Astrocyte (in vitro differentiated cells and primary cell): ENCODE data around the gene ZEB2. TPM values are rescaled to one million over a fixed set of nuclear protein-coding genes. Genes with fewer than 3 reads are reported as not detected.

Experiments used
- DNase-seq: peaks from one replicate; pipeline ENCODE4 v3.0.0-alpha.2; 2010; ENCODE audit warnings: low read depth
- FAIRE-seq: peaks from 2 replicates; lab custom pipeline; 2011; peaks lifted over from hg19 to GRCh38; lab: Jason Lieb, UNC
- H2AFZ ChIP-seq: 2 replicates; pipeline ENCODE4 v1.6.0; 2012; ENCODE audit warnings: low read depth, low read length, inconsistent platforms
- H3K27ac ChIP-seq: 2 replicates; pipeline ENCODE4 v1.5.1; 2011; ENCODE audit warnings: low read depth, low read length, inconsistent platforms
- H3K27me3 ChIP-seq: 2 replicates; pipeline ENCODE4 v1.6.0; 2011; ENCODE audit warnings: low read length, inconsistent platforms; ENCODE audit not compliant: insufficient read depth
- H3K36me3 ChIP-seq: 2 replicates; pipeline ENCODE4 v1.5.1; 2011; ENCODE audit warnings: low read length, inconsistent platforms; ENCODE audit not compliant: insufficient read depth
- H3K4me1 ChIP-seq: 2 replicates; pipeline ENCODE4 v1.5.1; 2011; ENCODE audit warnings: low read length, inconsistent platforms; ENCODE audit not compliant: insufficient read depth
- H3K4me2 ChIP-seq: 2 replicates; pipeline ENCODE4 v1.6.0; 2012; ENCODE audit warnings: low read length, inconsistent platforms
- H3K4me3 ChIP-seq: 2 replicates; pipeline ENCODE4 v1.5.1; 2011; ENCODE audit warnings: low read depth, mild to moderate bottlenecking, low read length, inconsistent platforms; ENCODE audit not compliant: insufficient read depth
- H3K79me2 ChIP-seq: 2 replicates; pipeline ENCODE4 v1.6.0; 2012; ENCODE audit warnings: mild to moderate bottlenecking, low read length, inconsistent platforms; ENCODE audit not compliant: insufficient read depth
- H3K9ac ChIP-seq: 2 replicates; pipeline ENCODE4 v1.6.0; 2012; ENCODE audit warnings: mild to moderate bottlenecking, low read length, inconsistent platforms
- H3K9me3 ChIP-seq: 2 replicates; pipeline ENCODE4 v1.5.1; 2012; ENCODE audit warnings: low read depth, mild to moderate bottlenecking, low read length, inconsistent platforms; ENCODE audit not compliant: insufficient read depth
- H4K20me1 ChIP-seq: 2 replicates; pipeline ENCODE4 v1.6.0; 2012; ENCODE audit warnings: low read length, inconsistent platforms; ENCODE audit not compliant: insufficient read depth
- H3K27ac Mint-ChIP-seq: one replicate; pipeline ENCODE4 v1.8.0; 2021; ENCODE audit warnings: mild to moderate bottlenecking, mixed read lengths; ENCODE audit not compliant: unreplicated experiment
- H3K27me3 Mint-ChIP-seq: one replicate; pipeline ENCODE4 v1.8.0; 2021; ENCODE audit warnings: low read depth, mixed read lengths; ENCODE audit not compliant: unreplicated experiment
- H3K36me3 Mint-ChIP-seq: one replicate; pipeline ENCODE4 v1.8.0; 2021; ENCODE audit warnings: low read depth, mixed read lengths; ENCODE audit not compliant: unreplicated experiment
- H3K4me1 Mint-ChIP-seq: one replicate; pipeline ENCODE4 v1.8.0; 2021; ENCODE audit warnings: low read depth, mixed read lengths; ENCODE audit not compliant: unreplicated experiment
- H3K4me3 Mint-ChIP-seq: one replicate; pipeline ENCODE4 v1.8.0; 2021; ENCODE audit warnings: mild to moderate bottlenecking, moderate library complexity, mixed read lengths; ENCODE audit not compliant: unreplicated experiment
- H3K9me3 Mint-ChIP-seq: one replicate; pipeline ENCODE4 v1.8.0; 2021; ENCODE audit warnings: mild to moderate bottlenecking, mixed read lengths; ENCODE audit not compliant: unreplicated experiment
- CTCF ChIP-seq: IDR thresholded peaks from 2 replicates; pipeline ENCODE4 v1.5.1; 2011; ENCODE audit warnings: low read depth, mild to moderate bottlenecking, inconsistent platforms, low read length, moderate library complexity; ENCODE audit not compliant: insufficient read depth
- EZH2 ChIP-seq: IDR thresholded peaks from 2 replicates; pipeline ENCODE4 v1.6.1; 2012; ENCODE audit warnings: mild to moderate bottlenecking, low read length, inconsistent platforms; ENCODE audit not compliant: insufficient read depth
- total RNA-seq: library from RNA; stranded (reverse); gene quantifications from 2 replicates; pipeline ENCODE4 v1.2.1, GENCODE V29; 2021

The ZEB2 gene
- total RNA-seq, 1 donor from 2014 or later, result 84.9 TPM

- Histone ChIP-seq H3K27ac (no peak overlapping the region), H2AFZ (no peak overlapping the region), H3K4me3 (no peak overlapping the region), H3K27me3 (no peaks in the 10 kb centered on the region), H3K4me2 (no peak overlapping the region), H3K79me2 (no peaks in the 10 kb centered on the region), H3K36me3 (no peaks in the 10 kb centered on the region), H4K20me1 (no peaks in the 10 kb centered on the region), H3K9me3 (no peaks in the 10 kb centered on the region), H3K4me1 (no peaks in the 10 kb centered on the region), H3K9ac (no peak overlapping the region)
- no peak for FAIRE-seq
- DNase-seq, result no peak
- no peak overlapping the region for H3K27ac Mint-ChIP-seq
- no peaks in the 10 kb centered on the region for H3K27me3 Mint-ChIP-seq
- TF ChIP-seq CTCF, result no peak
- TF ChIP-seq EZH2, result no peak
- H3K4me1 Mint-ChIP-seq, result no peaks in the 10 kb centered on the region
- no peak overlapping the region for H3K4me3 Mint-ChIP-seq
- H3K9me3 Mint-ChIP-seq, result peaks cover 3% of the 10 kb centered on the region
- H3K36me3 Mint-ChIP-seq, result no peaks in the 10 kb centered on the region
Observed at GRCh38 chr2:144560251-144560650, 40.3 kb upstream of the ZEB2 start.

GRCh38 chr2:144559681-144560080, 39.8 kb upstream of the ZEB2 start:
- no peak for FAIRE-seq
- H3K9me3 ChIP-seq, result no peaks in the 10 kb centered on the region
- no peak overlapping the region for H3K4me3 ChIP-seq
- Mint-ChIP-seq H3K36me3 (no peaks in the 10 kb centered on the region), H3K27me3 (no peaks in the 10 kb centered on the region), H3K4me3 (no peak overlapping the region), H3K9me3 (peaks cover 3% of the 10 kb centered on the region), H3K4me1 (no peaks in the 10 kb centered on the region), H3K27ac (no peak overlapping the region)
- no peak overlapping the region for H3K9ac ChIP-seq
- H3K79me2 ChIP-seq, result no peaks in the 10 kb centered on the region
- H3K27ac ChIP-seq, result no peak overlapping the region
- DNase-seq, result no peak
- H2AFZ ChIP-seq, result no peak overlapping the region
- TF ChIP-seq EZH2 (no peak), CTCF (no peak)
- no peaks in the 10 kb centered on the region for H3K36me3 ChIP-seq
- no peaks in the 10 kb centered on the region for H4K20me1 ChIP-seq
- no peak overlapping the region for H3K4me2 ChIP-seq
- H3K27me3 ChIP-seq, result no peaks in the 10 kb centered on the region
- no peaks in the 10 kb centered on the region for H3K4me1 ChIP-seq

GRCh38 chr2:144559242-144559641, 39.3 kb upstream of the ZEB2 start:
- FAIRE-seq (no peak), DNase-seq (no peak)
- no peaks in the 10 kb centered on the region for H3K27me3 Mint-ChIP-seq
- TF ChIP-seq CTCF (no peak), EZH2 (no peak)
- no peaks in the 10 kb centered on the region for H3K9me3 ChIP-seq
- no peaks in the 10 kb centered on the region for H4K20me1 ChIP-seq
- H3K4me3 ChIP-seq, result no peak overlapping the region
- no peaks in the 10 kb centered on the region for H3K36me3 ChIP-seq
- H3K4me2 ChIP-seq, result no peak overlapping the region
- H3K4me1 Mint-ChIP-seq, result no peaks in the 10 kb centered on the region
- H3K36me3 Mint-ChIP-seq, result no peaks in the 10 kb centered on the region
- H3K27ac Mint-ChIP-seq, result no peak overlapping the region
- H2AFZ ChIP-seq, result no peak overlapping the region
- no peak overlapping the region for H3K4me3 Mint-ChIP-seq
- no peak overlapping the region for H3K27ac ChIP-seq
- no peaks in the 10 kb centered on the region for H3K79me2 ChIP-seq
- H3K27me3 ChIP-seq, result no peaks in the 10 kb centered on the region
- H3K9ac ChIP-seq, result no peak overlapping the region
- H3K4me1 ChIP-seq, result no peaks in the 10 kb centered on the region
- H3K9me3 Mint-ChIP-seq, result peaks cover 3% of the 10 kb centered on the region
